NCI-H1092 (cell line): Measurements from ENCODE around the gene ZBTB16.

ENCODE experiments used
- DNase-seq: peaks from one replicate; lab custom pipeline; 2025; lab: John Stamatoyannopoulos, UW

Gene ZBTB16

GRCh38 chr11:114262681-114263512, 203.4 kb downstream of the ZBTB16 start:
- peak; percentile 49 for DNase-seq

- DNase-seq: no peak
These were observed 204.1 kb downstream of the ZBTB16 start for GRCh38 chr11:114263513-114264170.

GRCh38 chr11:114264381-114264780, 204.9 kb downstream of the ZBTB16 start:
- DNase-seq: no peak

- no peak for DNase-seq
These were observed 205.8 kb downstream of the ZBTB16 start for GRCh38 chr11:114265122-114265878.

GRCh38 chr11:114269498-114269897, 210.0 kb downstream of the ZBTB16 start:
- DNase-seq: no peak

- no peak for DNase-seq
These were observed 211.2 kb downstream of the ZBTB16 start for GRCh38 chr11:114270531-114271270.

GRCh38 chr11:114271316-114271715, 211.8 kb downstream of the ZBTB16 start:
- no peak for DNase-seq

GRCh38 chr11:114272311-114272710, 212.8 kb downstream of the ZBTB16 start:
- DNase-seq: no peak

- DNase-seq: no peak
These were observed 213.6 kb downstream of the ZBTB16 start for GRCh38 chr11:114273071-114273470.

- no peak for DNase-seq
These were observed 214.6 kb downstream of the ZBTB16 start for GRCh38 chr11:114273890-114274635.

GRCh38 chr11:114274637-114275036, 215.1 kb downstream of the ZBTB16 start:
- no peak for DNase-seq

- no peak for DNase-seq
These were observed 215.8 kb downstream of the ZBTB16 start for GRCh38 chr11:114275280-114275679.

- DNase-seq: no peak
These were observed 216.6 kb downstream of the ZBTB16 start for GRCh38 chr11:114276077-114276476.

- DNase-seq: no peak
These were observed 218.3 kb downstream of the ZBTB16 start for GRCh38 chr11:114277637-114278341.

- no peak for DNase-seq
These were observed 219.0 kb downstream of the ZBTB16 start for GRCh38 chr11:114278342-114279065.

- no peak for DNase-seq
These were observed 220.5 kb downstream of the ZBTB16 start for GRCh38 chr11:114279792-114280546.

- peak; percentile 80 for DNase-seq
These were observed 221.2 kb downstream of the ZBTB16 start for GRCh38 chr11:114280696-114281095.

- DNase-seq: no peak
These were observed 222.0 kb downstream of the ZBTB16 start for GRCh38 chr11:114281388-114281956.

- DNase-seq: no peak
These were observed 223.0 kb downstream of the ZBTB16 start for GRCh38 chr11:114282488-114282887.
